WTC11 (cell line): ENCODE measurements around the gene COMMD4. TPM values are rescaled to one million over a fixed set of nuclear protein-coding genes. Genes with fewer than 3 reads are reported as not detected.
A peak's percentile ranks its signal among the peaks of the same experiment; 100 is the strongest.

Source experiments
- ATAC-seq: fragments of 200-7000 bp; cut with Tn5 transposase; 2 replicates; pipeline ENCODE4 v1.10.0; 2021; ENCODE audit warnings: mild to moderate bottlenecking, moderate library complexity
- Bru-seq: library from RNA; stranded (reverse); fragments of 400-500 nt; gene quantifications from one replicate; lab custom pipeline; 2021; lab: Mats Ljungman, UMichigan
- CTCF ChIA-PET: fragments of 300-600 bp; sonication (Branson Sonifier 250); formaldehyde crosslinking; loops from one replicate; lab custom pipeline; 2021; ENCODE audit warnings: antibody characterized with exemption; lab: Charles Lee
- POLR2A ChIA-PET: fragments of 350-600 bp; sonication (Branson Sonifier 250); formaldehyde crosslinking; loops from one replicate; lab custom pipeline; 2021; ENCODE audit warnings: antibody characterized with exemption; lab: Charles Lee
- DNase-seq: peaks from one replicate; pipeline ENCODE4 v3.0.0; 2021; ENCODE audit warnings: low spot score
- H3K27ac Mint-ChIP-seq: 2 replicates; pipeline ENCODE4 v1.8.0; 2021; ENCODE audit warnings: mixed read lengths
- H3K27me3 Mint-ChIP-seq: 2 replicates; pipeline ENCODE4 v1.8.0; 2021; ENCODE audit warnings: low read depth, mild to moderate bottlenecking, moderate library complexity, mixed read lengths
- H3K36me3 Mint-ChIP-seq: 2 replicates; pipeline ENCODE4 v1.8.0; 2021; ENCODE audit warnings: mixed read lengths
- H3K4me1 Mint-ChIP-seq: 2 replicates; pipeline ENCODE4 v1.8.0; 2022; ENCODE audit warnings: mixed read lengths
- H3K4me3 Mint-ChIP-seq: 2 replicates; pipeline ENCODE4 v1.8.0; 2021; ENCODE audit warnings: mild to moderate bottlenecking, moderate library complexity, mixed read lengths
- H3K9me3 Mint-ChIP-seq: 2 replicates; pipeline ENCODE4 v1.8.0; 2021; ENCODE audit warnings: mixed read lengths
- ARID4B ChIP-seq: sonication (generic); formaldehyde crosslinking; IDR thresholded peaks from 2 replicates; pipeline ENCODE4 v1.8.0; 2023; ENCODE audit warnings: missing genetic modification reagents, mild to moderate bottlenecking, borderline replicate concordance
- CREM ChIP-seq: sonication (generic); formaldehyde crosslinking; IDR thresholded peaks from 2 replicates; pipeline ENCODE4 v1.8.1; 2022; ENCODE audit warnings: mild to moderate bottlenecking, missing genetic modification reagents, moderate library complexity
- EMX1 ChIP-seq: fragments of 250-450 bp; sonication (Bioruptor Pico); IDR thresholded peaks from 2 replicates; pipeline ENCODE4 v1.8.0; 2021; ENCODE audit warnings: mild to moderate bottlenecking
- ERG ChIP-seq: fragments of 250-450 bp; sonication (Bioruptor Pico); IDR thresholded peaks from 2 replicates; pipeline ENCODE4 v1.8.0; 2021; ENCODE audit warnings: mild to moderate bottlenecking
- FOXJ3 ChIP-seq: sonication (generic); formaldehyde crosslinking; IDR thresholded peaks from 2 replicates; pipeline ENCODE4 v1.9.0; 2021; ENCODE audit warnings: missing genetic modification reagents, mild to moderate bottlenecking, borderline replicate concordance
- HMGA2 ChIP-seq: fragments of 250-450 bp; sonication (Bioruptor Pico); IDR thresholded peaks from 2 replicates; pipeline ENCODE4 v1.4.0; 2021; ENCODE audit warnings: mild to moderate bottlenecking, moderate library complexity
- JUN ChIP-seq: sonication (generic); formaldehyde crosslinking; IDR thresholded peaks from 2 replicates; pipeline ENCODE4 v1.8.0; 2023; ENCODE audit warnings: mild to moderate bottlenecking, missing genetic modification reagents
- KAT7 ChIP-seq: sonication (generic); formaldehyde crosslinking; IDR thresholded peaks from 2 replicates; pipeline ENCODE4 v1.8.1; 2023; ENCODE audit warnings: missing genetic modification reagents, mild to moderate bottlenecking, borderline replicate concordance
- MYBL2 ChIP-seq: sonication (generic); formaldehyde crosslinking; IDR thresholded peaks from 2 replicates; pipeline ENCODE4 v1.8.1; 2023; ENCODE audit warnings: mild to moderate bottlenecking, moderate library complexity, missing genetic modification reagents
- NR3C1 ChIP-seq: sonication (generic); formaldehyde crosslinking; conservative IDR thresholded peaks from 2 replicates; pipeline ENCODE4 v1.8.1; 2023; ENCODE audit warnings: low read depth, mild to moderate bottlenecking, missing genetic modification reagents
- OVOL2 ChIP-seq: fragments of 250-450 bp; sonication (Bioruptor Pico); IDR thresholded peaks from 2 replicates; pipeline ENCODE4 v1.9.0; 2021; ENCODE audit warnings: mild to moderate bottlenecking, borderline replicate concordance
- SMAD3 ChIP-seq: sonication (generic); formaldehyde crosslinking; IDR thresholded peaks from 2 replicates; pipeline ENCODE4 v1.8.0; 2022; ENCODE audit warnings: missing genetic modification reagents, mild to moderate bottlenecking, borderline replicate concordance
- SMAD4 ChIP-seq: sonication (generic); formaldehyde crosslinking; IDR thresholded peaks from 2 replicates; pipeline ENCODE4 v1.8.0; 2022; ENCODE audit warnings: mild to moderate bottlenecking, missing genetic modification reagents
- SOX15 ChIP-seq: fragments of 250-450 bp; sonication (Bioruptor Pico); IDR thresholded peaks from 2 replicates; pipeline ENCODE4 v1.9.0; 2021; ENCODE audit warnings: mild to moderate bottlenecking
- TEAD1 ChIP-seq: sonication (generic); formaldehyde crosslinking; IDR thresholded peaks from 2 replicates; pipeline ENCODE4 v1.8.0; 2022; ENCODE audit warnings: mild to moderate bottlenecking, missing genetic modification reagents
- TP53 ChIP-seq: sonication (generic); formaldehyde crosslinking; IDR thresholded peaks from 2 replicates; pipeline ENCODE4 v1.8.1; 2023; ENCODE audit warnings: mild to moderate bottlenecking, missing genetic modification reagents
- ZNF121 ChIP-seq: sonication (generic); formaldehyde crosslinking; IDR thresholded peaks from 2 replicates; pipeline ENCODE4 v1.8.0; 2023; ENCODE audit warnings: missing genetic modification reagents
- ZNF396 ChIP-seq: fragments of 250-450 bp; sonication (Bioruptor Pico); IDR thresholded peaks from 2 replicates; pipeline ENCODE4 v1.8.0; 2021; ENCODE audit warnings: mild to moderate bottlenecking, moderate library complexity, borderline replicate concordance
- ZNF423 ChIP-seq: fragments of 250-450 bp; sonication (Bioruptor Pico); IDR thresholded peaks from 2 replicates; pipeline ENCODE4 v2.1.2; 2022; ENCODE audit warnings: mild to moderate bottlenecking, moderate library complexity
- long read RNA-seq, 3 experiments: library from RNA in 1 of 3; library from capped mRNA in 1 of 3; library from polyadenylated mRNA in 1 of 3; unstranded in 2 of 3; stranded (forward) in 1 of 3; transcript quantifications; one replicate each; pipeline ENCODE4 v2.0.0, GENCODE V29; 2021
- total RNA-seq: library from RNA; stranded (reverse); gene quantifications from 3 replicates; pipeline ENCODE4 v1.2.3, GENCODE V29; 2021
- TF ChIP-seq, protein P1 (sequence below): sonication (generic); formaldehyde crosslinking; IDR thresholded peaks from 2 replicates; pipeline ENCODE4 v1.8.1; 2022; ENCODE audit warnings: low read depth, missing genetic modification reagents, borderline replicate concordance
- TF ChIP-seq, protein P2 (sequence below): sonication (generic); formaldehyde crosslinking; IDR thresholded peaks from 2 replicates; pipeline ENCODE4 v1.8.1; 2023; ENCODE audit warnings: mild to moderate bottlenecking, moderate library complexity, missing genetic modification reagents
- TF ChIP-seq, protein P3 (sequence below): sonication (generic); formaldehyde crosslinking; IDR thresholded peaks from 2 replicates; pipeline ENCODE4 v1.8.0; 2022; ENCODE audit warnings: missing genetic modification reagents
- TF ChIP-seq, protein P4 (sequence below): sonication (generic); formaldehyde crosslinking; conservative IDR thresholded peaks from 2 replicates; pipeline ENCODE4 v1.8.1; 2022; ENCODE audit warnings: mild to moderate bottlenecking, missing genetic modification reagents

Gene COMMD4
- total RNA-seq (116 to 140 TPM (median 129 TPM) in 3 replicates), Bru-seq, nascent RNA (percentile 72 among the genes with signal in this experiment)
- long read RNA-seq, experiment 1, full-length matches to known transcripts = 78 of 143 reads
- long read RNA-seq, experiment 1, partial matches to known transcripts = 14 of 143 reads
- long read RNA-seq, experiment 1, other reads (novel, unspliced or antisense) = 51 of 143 reads
- long read RNA-seq, experiment 2, transcript COMMD4-201 (8 exons, 1,067 nt) = major isoform, 12 of 114 reads
- long read RNA-seq, experiment 2, partial matches to known transcripts = 78 of 114 reads
- long read RNA-seq, experiment 2, other reads (novel, unspliced or antisense) = 19 of 114 reads
- long read RNA-seq, experiment 3, transcript COMMD4-211 (7 exons, 639 nt) = minor isoform, 13 of 286 reads
- long read RNA-seq, experiment 3, transcript COMMD4-201 (8 exons, 1,067 nt) = major isoform, 205 of 286 reads
- long read RNA-seq, experiment 3, partial matches to known transcripts = 14 of 286 reads
- long read RNA-seq, experiment 3, other reads (novel, unspliced or antisense) = 48 of 286 reads

DNA sequence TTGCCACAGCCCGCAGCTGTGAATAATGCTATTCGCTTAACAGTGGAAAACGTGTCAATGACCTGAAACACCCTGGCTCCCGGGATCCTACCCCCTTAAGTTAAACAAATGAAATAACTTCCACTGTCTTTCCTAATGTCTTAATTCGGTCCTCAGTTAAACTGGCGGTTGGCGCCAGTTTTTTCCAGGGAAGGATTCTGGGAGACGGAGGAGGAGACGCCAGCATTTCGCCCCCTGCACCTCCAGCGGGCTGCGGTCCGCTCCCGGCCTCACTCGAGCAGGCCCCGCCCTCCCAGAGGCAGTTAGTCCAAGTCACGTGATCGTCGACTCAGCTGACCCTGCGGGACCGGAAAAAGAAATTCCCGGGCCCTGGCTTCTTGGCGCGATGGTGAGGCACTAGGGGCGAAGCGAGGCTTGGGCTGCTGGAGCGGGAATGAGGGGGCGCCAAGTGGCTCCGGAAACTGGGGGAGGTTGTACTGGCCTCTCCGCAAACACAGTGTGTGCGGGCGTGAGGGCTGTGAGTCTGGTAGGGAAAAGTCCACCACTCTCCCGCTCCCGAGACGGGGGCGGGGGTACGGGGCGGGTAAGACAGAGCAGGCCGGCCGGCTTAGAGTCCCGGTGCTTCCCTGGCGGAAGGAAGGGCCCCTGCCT is at the start of gene COMMD4:
TSS of gene COMMD4 (plus strand) at position 359 of the 651 bp plus-strand sequence. CDS start at position 386, 27 bp downstream.
- Mint-ChIP-seq H3K27me3 (peaks cover 6% of the 10 kb centered on the region; the same call in 1 of the 2 replicates), H3K4me3 (peak within 1 kb of the TSS; percentile 97), H3K36me3 (peaks cover 5% of the 10 kb centered on the region; the same call in 1 of the 2 replicates), H3K27ac (peak within 1 kb of the TSS; percentile 76), H3K9me3 (no peaks in the 10 kb centered on the region), H3K4me1 (peaks cover 13% of the 10 kb centered on the region)
- ChIA-PET CTCF (interaction anchor here (0.9 kb wide), 1 partner anchor 434 kb away, joined by 3 read pairs; no protein-coding TSS in a partner anchor), POLR2A (interaction anchor here (0.6 to 0.9 kb wide), 2 partner anchors 18 to 318 kb away, joined by 3 read pairs; no protein-coding TSS in a partner anchor)
- ATAC-seq (peak; percentile 92), DNase-seq (peak; percentile 98)
- TF ChIP-seq NR3C1 (CRISPR knock-in tag) (no peak), HMGA2 (CRISPR knock-in tag) (no peak), ZNF121 (no peak), TEAD1 (CRISPR knock-in tag) (peak; percentile 84), SMAD3 (CRISPR knock-in tag) (peak; percentile 48; the same call in 1 of the 2 replicates), OVOL2 (CRISPR knock-in tag) (no peak), KAT7 (CRISPR knock-in tag) (no peak), CREM (no peak), ARID4B (peak; percentile 68; the same call in 1 of the 2 replicates), EMX1 (no peak), ZNF423 (CRISPR knock-in tag) (no peak), FOXJ3 (CRISPR knock-in tag) (no peak), ZNF396 (CRISPR knock-in tag) (no peak), SMAD4 (CRISPR knock-in tag) (no peak), TP53 (CRISPR knock-in tag) (peak; percentile 44; the same call in 1 of the 2 replicates), ERG (CRISPR knock-in tag) (no peak), MYBL2 (CRISPR knock-in tag) (peak; percentile 94), SOX15 (CRISPR knock-in tag) (no peak), JUN (CRISPR knock-in tag) (no peak)
- TF ChIP-seq, protein P1, sequence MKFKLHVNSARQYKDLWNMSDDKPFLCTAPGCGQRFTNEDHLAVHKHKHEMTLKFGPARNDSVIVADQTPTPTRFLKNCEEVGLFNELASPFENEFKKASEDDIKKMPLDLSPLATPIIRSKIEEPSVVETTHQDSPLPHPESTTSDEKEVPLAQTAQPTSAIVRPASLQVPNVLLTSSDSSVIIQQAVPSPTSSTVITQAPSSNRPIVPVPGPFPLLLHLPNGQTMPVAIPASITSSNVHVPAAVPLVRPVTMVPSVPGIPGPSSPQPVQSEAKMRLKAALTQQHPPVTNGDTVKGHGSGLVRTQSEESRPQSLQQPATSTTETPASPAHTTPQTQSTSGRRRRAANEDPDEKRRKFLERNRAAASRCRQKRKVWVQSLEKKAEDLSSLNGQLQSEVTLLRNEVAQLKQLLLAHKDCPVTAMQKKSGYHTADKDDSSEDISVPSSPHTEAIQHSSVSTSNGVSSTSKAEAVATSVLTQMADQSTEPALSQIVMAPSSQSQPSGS (CRISPR knock-in tag) = peak; percentile 42; the same call in 1 of the 2 replicates
- TF ChIP-seq, protein P2, sequence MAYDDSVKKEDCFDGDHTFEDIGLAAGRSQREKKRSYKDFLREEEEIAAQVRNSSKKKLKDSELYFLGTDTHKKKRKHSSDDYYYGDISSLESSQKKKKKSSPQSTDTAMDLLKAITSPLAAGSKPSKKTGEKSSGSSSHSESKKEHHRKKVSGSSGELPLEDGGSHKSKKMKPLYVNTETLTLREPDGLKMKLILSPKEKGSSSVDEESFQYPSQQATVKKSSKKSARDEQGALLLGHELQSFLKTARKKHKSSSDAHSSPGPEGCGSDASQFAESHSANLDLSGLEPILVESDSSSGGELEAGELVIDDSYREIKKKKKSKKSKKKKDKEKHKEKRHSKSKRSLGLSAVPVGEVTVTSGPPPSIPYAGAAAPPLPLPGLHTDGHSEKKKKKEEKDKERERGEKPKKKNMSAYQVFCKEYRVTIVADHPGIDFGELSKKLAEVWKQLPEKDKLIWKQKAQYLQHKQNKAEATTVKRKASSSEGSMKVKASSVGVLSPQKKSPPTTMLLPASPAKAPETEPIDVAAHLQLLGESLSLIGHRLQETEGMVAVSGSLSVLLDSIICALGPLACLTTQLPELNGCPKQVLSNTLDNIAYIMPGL (CRISPR knock-in tag) = no peak
- TF ChIP-seq, protein P3, sequence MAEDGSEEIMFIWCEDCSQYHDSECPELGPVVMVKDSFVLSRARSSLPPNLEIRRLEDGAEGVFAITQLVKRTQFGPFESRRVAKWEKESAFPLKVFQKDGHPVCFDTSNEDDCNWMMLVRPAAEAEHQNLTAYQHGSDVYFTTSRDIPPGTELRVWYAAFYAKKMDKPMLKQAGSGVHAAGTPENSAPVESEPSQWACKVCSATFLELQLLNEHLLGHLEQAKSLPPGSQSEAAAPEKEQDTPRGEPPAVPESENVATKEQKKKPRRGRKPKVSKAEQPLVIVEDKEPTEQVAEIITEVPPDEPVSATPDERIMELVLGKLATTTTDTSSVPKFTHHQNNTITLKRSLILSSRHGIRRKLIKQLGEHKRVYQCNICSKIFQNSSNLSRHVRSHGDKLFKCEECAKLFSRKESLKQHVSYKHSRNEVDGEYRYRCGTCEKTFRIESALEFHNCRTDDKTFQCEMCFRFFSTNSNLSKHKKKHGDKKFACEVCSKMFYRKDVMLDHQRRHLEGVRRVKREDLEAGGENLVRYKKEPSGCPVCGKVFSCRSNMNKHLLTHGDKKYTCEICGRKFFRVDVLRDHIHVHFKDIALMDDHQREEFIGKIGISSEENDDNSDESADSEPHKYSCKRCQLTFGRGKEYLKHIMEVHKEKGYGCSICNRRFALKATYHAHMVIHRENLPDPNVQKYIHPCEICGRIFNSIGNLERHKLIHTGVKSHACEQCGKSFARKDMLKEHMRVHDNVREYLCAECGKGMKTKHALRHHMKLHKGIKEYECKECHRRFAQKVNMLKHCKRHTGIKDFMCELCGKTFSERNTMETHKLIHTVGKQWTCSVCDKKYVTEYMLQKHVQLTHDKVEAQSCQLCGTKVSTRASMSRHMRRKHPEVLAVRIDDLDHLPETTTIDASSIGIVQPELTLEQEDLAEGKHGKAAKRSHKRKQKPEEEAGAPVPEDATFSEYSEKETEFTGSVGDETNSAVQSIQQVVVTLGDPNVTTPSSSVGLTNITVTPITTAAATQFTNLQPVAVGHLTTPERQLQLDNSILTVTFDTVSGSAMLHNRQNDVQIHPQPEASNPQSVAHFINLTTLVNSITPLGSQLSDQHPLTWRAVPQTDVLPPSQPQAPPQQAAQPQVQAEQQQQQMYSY = no peak
- TF ChIP-seq, protein P4, sequence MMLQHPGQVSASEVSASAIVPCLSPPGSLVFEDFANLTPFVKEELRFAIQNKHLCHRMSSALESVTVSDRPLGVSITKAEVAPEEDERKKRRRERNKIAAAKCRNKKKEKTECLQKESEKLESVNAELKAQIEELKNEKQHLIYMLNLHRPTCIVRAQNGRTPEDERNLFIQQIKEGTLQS (CRISPR knock-in tag) = no peak
